HG02623 (cell line): ENCODE results near the gene TK1.

Experiments
- ATAC-seq: cut with Tn5 transposase; IDR thresholded peaks from one replicate; pipeline ENCODE4 v1.9.1; 2021; ENCODE audit warnings: moderate library complexity; ENCODE audit not compliant: unreplicated experiment

Gene TK1

GRCh38 chr17:78135858-78136500 is 50.9 kb downstream of the TK1 start:
- ATAC-seq: no peak

DNA sequence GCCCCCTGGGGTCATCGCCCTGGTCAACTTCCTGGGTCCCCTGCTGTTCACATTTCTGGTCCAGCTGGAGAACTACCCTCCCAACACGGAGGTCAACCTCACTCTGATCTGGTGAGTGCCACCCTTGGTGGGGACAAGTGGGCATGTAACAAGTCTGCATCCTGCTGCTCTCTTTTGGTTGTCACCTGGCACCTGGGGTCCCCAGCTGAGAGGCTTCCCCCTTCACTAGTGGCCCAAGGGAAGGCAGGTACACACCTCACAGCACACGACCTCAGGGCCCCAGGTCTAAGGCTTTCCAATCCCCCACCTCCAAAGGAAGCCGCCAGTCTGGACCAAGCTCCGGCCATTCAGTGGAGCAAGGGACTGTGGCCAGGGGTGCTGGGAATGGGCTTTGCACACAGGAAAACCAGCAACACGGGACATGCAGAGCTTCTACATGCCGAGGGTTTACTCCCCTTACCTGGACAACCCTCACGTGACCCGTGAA is 51.9 kb downstream of the TK1 start:
- no peak for ATAC-seq

DNA sequence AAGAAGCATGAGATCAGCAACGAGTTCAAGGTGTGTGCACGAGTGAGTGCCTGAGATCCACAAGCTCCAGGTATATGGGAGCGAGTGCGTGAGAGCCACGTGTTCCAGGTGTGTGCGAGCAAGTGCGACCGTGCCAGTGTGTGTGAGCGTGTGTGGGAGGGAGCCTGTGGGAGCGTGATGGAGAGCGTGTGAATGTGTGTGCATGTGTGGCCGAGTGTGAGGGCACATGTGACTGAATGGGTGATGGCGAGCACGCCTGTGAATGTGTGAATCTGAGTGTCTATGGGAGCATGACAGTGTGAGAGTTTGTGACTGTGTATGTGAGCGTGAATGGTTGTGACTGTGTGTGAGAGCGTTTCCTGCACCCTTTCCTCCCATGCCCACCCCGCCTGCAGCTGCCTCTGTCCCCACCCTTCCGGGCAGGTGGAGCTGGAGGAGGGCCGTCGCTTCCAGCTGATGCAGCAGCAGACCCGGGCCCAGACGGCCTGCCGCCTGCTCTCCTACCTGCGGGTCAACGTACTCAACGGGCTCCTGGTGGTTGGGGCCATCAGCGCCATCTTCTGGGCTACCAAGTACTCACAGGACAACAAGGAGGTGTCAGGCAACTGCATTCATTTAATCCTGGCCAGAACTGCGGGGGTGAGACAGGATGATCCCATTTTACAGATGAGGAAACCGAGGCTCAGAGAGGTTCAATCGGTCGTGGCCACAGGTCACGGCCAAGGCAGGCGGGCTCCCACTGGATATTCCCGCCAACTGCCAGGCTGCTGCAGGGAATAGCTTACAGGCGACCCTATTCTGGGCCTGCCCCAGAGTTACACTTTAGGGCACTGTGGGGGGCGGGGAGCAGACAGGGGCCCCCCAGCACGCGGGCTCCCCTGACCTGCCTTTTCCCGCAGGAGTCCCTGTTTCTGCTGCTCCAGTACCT is 52.6 kb downstream of the TK1 start:
- ATAC-seq: no peak

DNA sequence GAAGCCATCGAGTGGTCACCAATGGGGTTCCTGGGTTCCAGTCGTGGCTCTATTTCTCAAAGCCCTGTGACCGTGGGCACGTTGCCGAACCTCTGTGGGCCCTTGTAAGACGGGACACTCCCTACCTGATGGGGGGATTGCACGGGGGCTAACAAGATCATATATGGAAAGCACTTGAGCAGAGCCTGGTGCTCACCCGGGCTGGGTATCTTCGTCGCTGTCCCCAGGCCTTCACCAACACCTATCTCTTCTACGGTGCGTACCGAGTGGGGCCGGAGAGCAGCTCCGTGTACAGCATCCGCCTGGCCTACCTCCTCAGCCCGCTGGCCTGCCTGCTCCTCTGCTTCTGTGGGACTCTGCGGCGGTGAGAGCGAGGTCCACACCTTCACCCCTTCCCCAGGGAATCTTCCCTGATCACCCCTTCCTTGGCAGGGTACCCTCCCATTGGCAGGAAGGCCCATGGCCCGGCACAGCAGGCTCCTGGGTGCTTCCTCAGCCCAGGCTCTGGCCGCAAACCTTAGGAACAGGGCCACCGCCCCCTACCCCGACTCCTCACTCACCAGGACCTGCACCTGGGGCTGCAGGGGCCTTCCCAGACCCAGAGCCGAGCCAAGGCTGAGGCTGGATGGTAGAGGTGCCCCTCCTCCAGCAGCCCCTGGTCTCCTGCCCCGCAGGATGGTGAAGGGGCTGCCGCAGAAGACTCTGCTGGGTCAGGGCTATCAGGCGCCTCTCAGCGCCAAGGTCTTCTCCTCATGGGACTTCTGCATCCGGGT is 53.5 kb downstream of the TK1 start:
- ATAC-seq: no peak

DNA sequence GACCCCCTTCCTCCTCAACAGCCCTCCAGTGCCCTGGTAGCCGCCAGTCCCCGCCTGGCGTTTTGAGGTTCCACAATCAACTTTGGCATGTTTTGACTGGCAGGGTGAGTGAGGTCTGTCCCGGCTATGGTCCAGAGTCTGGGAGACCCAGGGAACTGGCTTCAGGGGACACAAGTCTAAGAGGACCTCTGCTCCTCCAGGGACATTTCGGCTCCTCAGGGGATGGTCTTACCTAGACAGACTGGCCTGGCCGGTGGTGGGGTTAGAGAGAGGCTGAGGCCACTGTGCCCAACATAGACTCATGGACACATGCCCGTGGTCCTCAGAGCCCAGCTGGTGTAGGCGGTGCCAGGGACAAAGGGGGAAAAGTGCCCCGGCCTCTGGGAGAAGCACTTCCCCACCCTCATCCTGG is 54.1 kb downstream of the TK1 start:
- no peak for ATAC-seq

GRCh38 chr17:78132084-78132676 is 54.7 kb downstream of the TK1 start:
- ATAC-seq: no peak

DNA sequence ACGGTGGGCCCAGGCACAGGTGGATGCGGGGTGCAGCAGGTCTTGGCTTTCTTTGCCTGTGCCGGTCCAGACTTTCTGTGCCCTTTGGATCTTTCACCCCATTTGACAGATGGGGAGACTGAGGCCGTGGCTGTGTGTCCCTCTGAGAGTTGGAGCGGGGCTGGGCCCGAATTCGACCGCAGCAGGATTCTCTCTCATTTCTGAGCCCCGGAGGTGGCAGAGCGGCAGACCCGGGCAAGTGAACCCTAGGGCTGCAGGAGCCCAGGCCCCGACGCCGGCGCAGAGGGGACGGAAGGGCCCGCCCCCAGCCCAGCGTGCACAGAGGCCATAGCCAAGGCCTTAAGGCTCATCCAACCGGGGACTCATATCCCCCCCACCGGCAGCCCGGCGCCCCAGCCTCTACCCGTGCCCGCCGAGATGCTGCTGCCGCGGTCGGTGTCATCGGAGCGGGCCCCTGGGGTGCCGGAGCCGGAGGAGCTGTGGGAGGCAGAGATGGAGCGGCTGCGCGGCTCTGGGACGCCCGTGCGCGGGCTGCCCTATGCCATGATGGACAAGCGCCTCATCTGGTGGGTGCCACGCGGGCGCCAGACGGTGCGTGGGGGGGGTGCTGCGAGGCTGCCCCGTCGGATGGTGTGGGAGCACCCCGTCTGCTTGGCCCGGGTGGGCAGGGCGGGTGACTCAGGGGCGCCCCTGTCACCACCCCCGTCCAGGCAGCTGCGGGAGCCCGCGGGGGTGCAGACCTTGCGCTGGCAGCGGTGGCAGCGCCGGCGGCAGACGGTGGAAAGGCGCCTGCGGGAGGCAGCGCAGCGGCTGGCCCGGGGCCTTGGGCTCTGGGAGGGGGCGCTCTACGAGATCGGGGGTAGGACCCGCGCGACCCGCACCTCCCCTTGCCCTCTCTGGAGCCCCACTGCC is 55.4 kb downstream of the TK1 start:
- no peak for ATAC-seq

- ATAC-seq: no peak
Measured at GRCh38 chr17:78130437-78131101, 56.3 kb downstream of the TK1 start, which contains the start of gene TMC8. TMC8 (plus strand) TSS chr17:78130771; CDS start chr17:78131589, 818 bp downstream.

DNA sequence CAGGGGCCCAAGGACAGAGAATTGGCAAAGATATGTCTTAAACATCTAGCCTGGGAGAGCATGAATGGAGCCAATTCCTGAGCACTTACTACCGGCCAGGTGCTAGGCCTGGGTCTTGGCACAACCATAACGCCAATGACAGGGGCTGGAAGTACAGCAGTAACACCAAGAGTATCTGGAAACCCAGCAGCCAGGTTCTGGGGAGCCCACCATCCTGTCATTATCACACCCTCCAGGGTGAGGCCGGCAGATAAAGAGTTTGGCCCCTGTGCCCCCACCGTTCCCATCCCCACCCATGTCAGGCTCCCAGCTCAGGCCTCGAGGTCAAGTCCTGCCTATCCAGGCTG is 56.8 kb downstream of the TK1 start:
- no peak for ATAC-seq

DNA sequence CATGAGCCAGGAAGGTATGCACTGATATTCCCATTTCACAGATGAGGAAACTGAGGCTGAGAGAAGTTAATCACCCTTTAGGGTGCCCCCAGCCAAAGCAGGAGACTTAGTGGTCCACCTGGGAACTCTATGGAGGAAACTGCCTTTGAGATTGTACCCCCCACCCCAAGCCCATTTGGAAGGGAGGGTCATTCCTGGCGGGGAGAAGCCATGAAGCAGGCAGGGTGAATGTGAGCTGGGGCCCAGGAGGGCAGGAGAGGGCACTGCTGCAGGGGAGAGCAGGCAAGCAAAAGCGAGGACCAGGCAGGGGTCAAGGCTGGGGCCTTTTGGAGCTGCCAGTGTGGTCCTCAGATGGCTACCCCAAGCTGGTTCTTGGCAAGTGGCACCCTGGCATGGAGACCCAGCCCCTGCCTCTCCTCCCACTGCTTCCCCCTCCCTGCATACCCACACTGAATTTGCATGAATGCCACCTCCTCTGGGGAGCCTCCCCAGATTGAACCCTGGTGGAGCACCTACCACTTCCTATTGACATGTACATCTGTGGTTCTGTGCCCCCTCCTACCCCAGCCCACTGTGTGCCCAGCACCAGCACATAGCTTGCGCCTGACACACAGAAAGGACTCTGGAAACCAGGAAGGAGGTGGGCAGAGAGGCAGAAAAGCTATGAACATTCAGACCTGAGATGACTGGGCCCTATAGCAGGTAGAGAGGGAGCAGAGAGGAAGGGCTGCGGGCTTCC is 57.3 kb downstream of the TK1 start:
- ATAC-seq: no peak

DNA sequence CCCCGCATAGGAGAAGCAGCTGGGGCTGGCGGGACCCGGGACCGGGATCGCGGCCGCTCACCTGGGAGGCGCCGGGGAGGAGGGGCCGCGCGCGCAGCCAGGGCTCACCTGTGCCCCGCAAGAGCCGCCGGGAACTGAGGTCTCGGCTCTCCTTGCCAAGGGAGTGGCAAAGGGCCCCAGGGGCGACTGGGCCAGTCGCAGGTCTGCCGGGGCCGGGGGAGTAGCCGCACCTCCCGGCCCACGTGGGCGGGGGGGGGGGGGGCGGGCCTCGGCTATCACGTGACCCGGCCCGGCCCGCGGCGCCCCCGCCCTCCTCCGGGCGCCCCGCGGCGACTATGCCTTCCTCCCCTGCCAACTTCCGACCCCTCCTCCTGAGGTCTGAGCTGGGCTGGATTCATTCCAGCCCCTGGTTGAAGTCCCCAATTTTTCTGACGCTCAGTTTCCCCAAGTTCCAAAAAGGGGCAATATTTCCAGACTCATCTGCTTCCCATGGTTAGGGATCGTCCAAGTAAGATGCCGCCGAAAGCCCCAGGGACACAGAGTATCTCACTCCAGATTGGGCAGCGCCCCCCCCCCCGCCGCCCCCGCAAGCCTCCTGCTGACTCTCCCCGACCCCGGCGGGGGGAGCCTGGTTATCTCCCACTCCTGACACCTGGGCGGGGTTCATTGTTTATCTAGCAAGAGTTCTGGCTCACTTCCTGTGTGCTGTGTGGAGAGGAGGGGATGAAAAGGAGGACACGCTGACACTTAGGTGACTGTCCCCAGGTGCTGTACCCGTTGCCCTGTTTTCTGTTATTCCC is 58.1 kb downstream of the TK1 start, which contains the start of gene TMC6:
TMC6 (minus strand) TSS at position 205 of the 800 bp plus-strand sequence. CDS start 1,923 bp downstream, outside the sequence.
- no peak for ATAC-seq

DNA sequence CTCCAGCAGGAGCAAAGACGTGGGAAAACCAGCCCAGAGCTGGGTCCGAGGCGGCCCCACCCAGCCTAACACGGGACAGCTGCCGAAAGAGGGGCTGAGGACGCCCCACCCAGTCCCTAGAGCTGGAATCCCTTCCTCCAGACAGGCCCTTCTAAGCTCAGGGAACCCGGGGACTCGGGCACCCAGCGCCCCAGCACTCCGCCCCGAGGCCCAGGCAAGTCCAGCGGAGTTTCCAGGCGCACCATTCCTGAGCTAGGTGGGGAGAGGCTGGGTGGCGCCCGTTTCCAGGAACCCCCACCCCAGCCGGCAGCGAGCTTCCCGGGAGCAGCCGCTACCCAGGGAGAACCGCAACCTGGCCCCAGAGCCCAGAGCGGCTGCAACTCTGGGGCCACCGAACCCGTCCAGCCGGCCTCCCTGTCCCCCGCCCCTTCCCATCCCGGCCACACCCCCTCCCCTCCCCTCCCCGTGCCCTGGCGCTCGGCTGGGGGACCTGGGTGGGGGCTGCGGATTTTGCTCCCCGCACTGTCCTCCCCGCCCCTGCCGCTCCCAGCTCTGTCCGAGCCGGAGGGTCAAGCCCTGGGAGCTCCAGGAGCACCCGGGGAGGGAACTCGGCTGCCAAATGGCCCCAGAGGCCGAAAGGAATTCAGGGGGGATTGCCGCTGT is 58.8 kb downstream of the TK1 start:
- ATAC-seq: no peak

DNA sequence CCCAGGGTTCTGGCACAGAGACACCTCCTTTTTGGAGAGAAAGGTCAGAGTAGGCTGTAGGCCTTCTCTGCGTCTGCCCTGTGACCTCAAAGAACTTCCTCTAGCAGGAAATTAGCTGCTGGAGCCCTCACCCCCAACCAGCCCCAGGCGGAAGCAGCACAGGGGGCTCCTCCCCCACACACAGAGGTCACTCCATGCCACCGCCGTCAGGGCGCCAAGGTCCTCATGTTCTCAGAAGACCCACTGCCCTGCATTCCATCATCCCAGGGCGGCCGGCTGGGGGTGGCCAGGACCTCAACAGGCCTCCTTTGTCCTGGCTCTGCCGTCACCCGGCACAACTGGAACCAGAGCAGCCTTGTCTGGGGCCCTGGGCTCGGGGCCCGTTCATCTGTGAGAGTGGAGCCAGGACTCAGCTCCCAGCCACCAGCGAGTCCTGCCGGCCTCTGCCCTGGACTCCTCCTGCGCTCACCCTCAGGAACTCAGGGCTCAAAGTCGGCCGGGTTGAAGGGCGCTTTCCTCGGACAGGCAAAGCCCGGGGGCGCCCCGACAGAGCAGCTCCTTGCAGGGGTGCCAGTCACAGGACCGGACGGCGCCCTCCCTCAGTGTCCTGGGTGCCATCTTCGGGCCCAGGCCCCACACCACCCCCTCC is 59.5 kb downstream of the TK1 start:
- ATAC-seq: no peak

GRCh38 chr17:78126895-78127238 is 60.0 kb downstream of the TK1 start:
- ATAC-seq: no peak

- no peak for ATAC-seq
Measured at GRCh38 chr17:78125976-78126894, 60.6 kb downstream of the TK1 start.
